Kidney (tissue), 14 donors: ENCODE results near the gene BMF. TPM values are rescaled to one million over a fixed set of nuclear protein-coding genes. Genes with fewer than 3 reads are reported as not detected.

Experiments
- DNase-seq, 5 donors: peaks; one replicate each; pipeline ENCODE4 v3.0.0-alpha.2; 2013 to 2020
- FAIRE-seq: peaks from 2 replicates; lab custom pipeline; 2012; peaks lifted over from hg19 to GRCh38; lab: Jason Lieb, UNC
- H3K27ac ChIP-seq, 2 donors: one replicate each; pipeline ENCODE4 v1.7.0; 2013; ENCODE audit warnings: low read depth in 2 of 2, low read length in 2 of 2, inconsistent platforms in 1 of 2
- H3K27me3 ChIP-seq: one replicate; pipeline ENCODE4 v1.7.1; 2013; ENCODE audit warnings: low read length, inconsistent platforms; ENCODE audit not compliant: control insufficient read depth, insufficient read depth
- H3K36me3 ChIP-seq, 3 donors: one replicate each; pipeline versions ENCODE4 v1.7.0 to v1.7.1; 2013; ENCODE audit warnings: low read length in 3 of 3, control low read depth in 1 of 3, inconsistent platforms in 1 of 3; ENCODE audit not compliant: insufficient read depth in 3 of 3, control insufficient read depth in 2 of 3
- H3K4me1 ChIP-seq, 3 donors: one replicate each; pipeline versions ENCODE4 v1.7.0 to v1.7.1; 2013; ENCODE audit warnings: low read length in 3 of 3, inconsistent platforms in 1 of 3, low read depth in 1 of 3; ENCODE audit not compliant: control insufficient read depth in 2 of 3, insufficient read depth in 2 of 3
- H3K4me3 ChIP-seq, 3 donors: one replicate each; pipeline versions ENCODE4 v1.7.0 to v1.8.1; 2013; ENCODE audit warnings: low read length in 3 of 3, control low read depth in 1 of 3, inconsistent platforms in 1 of 3
- H3K9ac ChIP-seq, 3 donors: one replicate each; pipeline versions ENCODE4 v1.7.0 to v1.7.1; 2013; ENCODE audit warnings: low read length in 3 of 3, control low read depth in 1 of 3, inconsistent platforms in 1 of 3
- H3K9me3 ChIP-seq, 3 donors: one replicate each; pipeline versions ENCODE4 v1.7.0 to v1.7.1; 2013; ENCODE audit warnings: low read length in 3 of 3, control low read depth in 1 of 3, inconsistent platforms in 1 of 3; ENCODE audit not compliant: control insufficient read depth in 2 of 3, insufficient read depth in 1 of 3
- CTCF ChIP-seq: IDR thresholded peaks from 3 replicates; pipeline ENCODE4 v1.5.1; 2012; ENCODE audit warnings: mild to moderate bottlenecking, moderate library complexity, borderline replicate concordance; ENCODE audit not compliant: insufficient read depth; ENCODE audit errors: extremely low read depth
- intact Hi-C: fragments of 100-400 bp; cut with DNase I; formaldehyde crosslinking; loops from one replicate; pipeline ENCODE4 v1.11.1; 2022
- polyA plus RNA-seq: library from polyadenylated mRNA; stranded (reverse); fragments of 350-450 nt; fragmentation: Illumina TruSeq; extraction: RNeasy Lipid Tissue Mini Kit (QIAGEN cat#74804); gene quantifications from one replicate; pipeline ENCODE4 v1.2.3, GENCODE V29; 2014; ENCODE audit warnings: low read depth, low replicate concordance; ENCODE audit not compliant: insufficient read depth
- total RNA-seq: library from RNA; stranded (reverse); fragmentation: NEBNext Ultra II Directional; extraction: Animal tissue kit (Norgen Biotek cat#: 25700); gene quantifications from one replicate; pipeline ENCODE4 v1.2.1, GENCODE V29; 2021
- donor health status: control.
- donor health status: control.
- donor health status: control.
- donor health status: control.
- donor health status: control.
- donor health status: DM: yes; HTN: yes; CAD: no.
- donor health status: Normal renal cell carcinoma (clear cell type).

BMF gene
- total and polyA plus RNA-seq, 2 donors from 2014 or later = 3.6 to 19.7 TPM

- TF ChIP-seq CTCF = no peak
- H3K9ac ChIP-seq = no peak overlapping the region
- no peak overlapping the region for H3K27ac ChIP-seq
- FAIRE-seq = no peak
- peaks cover 25 to 65% (median 64%) of the 10 kb centered on the region in 3 donors for H3K4me1 ChIP-seq
- no peaks in the 10 kb centered on the region for H3K36me3 ChIP-seq
- intact Hi-C loops = no loop called here
- H3K9me3 ChIP-seq = no peaks in the 10 kb centered on the region
- peak in 1 of 5 donors; percentile 20 for DNase-seq
- no peaks in the 10 kb centered on the region for H3K27me3 ChIP-seq
- H3K4me3 ChIP-seq = no peak overlapping the region
Observed at GRCh38 chr15:40091861-40092255, 16.8 kb downstream of the BMF start.

- H3K4me1 ChIP-seq = peaks cover 21 to 60% (median 57%) of the 10 kb centered on the region in 3 donors
- peak in 1 of 5 donors; percentile 54 for DNase-seq
- H3K9me3 ChIP-seq = no peaks in the 10 kb centered on the region
- no peaks in the 10 kb centered on the region for H3K36me3 ChIP-seq
- intact Hi-C loops = no loop called here
- no peaks in the 10 kb centered on the region for H3K27me3 ChIP-seq
- FAIRE-seq = no peak
- peak overlapping the region in 1 of 2 donors; percentile 8 for H3K27ac ChIP-seq
- H3K4me3 ChIP-seq = no peak overlapping the region
- H3K9ac ChIP-seq = no peak overlapping the region
- no peak for TF ChIP-seq CTCF
Observed at GRCh38 chr15:40090774-40091455, 17.8 kb downstream of the BMF start.

GRCh38 chr15:40088929-40089755, 19.5 kb downstream of the BMF start:
- peak; percentile 50 to 92 (median 86) for DNase-seq
- H3K27ac ChIP-seq = peak overlapping the region; percentile 53 to 62
- no peak overlapping the region for H3K4me3 ChIP-seq
- H3K9me3 ChIP-seq = no peaks in the 10 kb centered on the region
- no peaks in the 10 kb centered on the region for H3K27me3 ChIP-seq
- FAIRE-seq = no peak
- intact Hi-C loops = no loop called here
- H3K9ac ChIP-seq = no peak overlapping the region
- no peak for TF ChIP-seq CTCF
- peaks cover 19 to 48% (median 47%) of the 10 kb centered on the region in 3 donors for H3K4me1 ChIP-seq
- no peaks in the 10 kb centered on the region for H3K36me3 ChIP-seq
